ENCODE results near the gene AAK1.
"Not testable (repeated sequence)": the region's sequence is repeated elsewhere in the genome, so short reads cannot be mapped to it uniquely, and the experiment has no call there.

The AAK1 gene

DNA sequence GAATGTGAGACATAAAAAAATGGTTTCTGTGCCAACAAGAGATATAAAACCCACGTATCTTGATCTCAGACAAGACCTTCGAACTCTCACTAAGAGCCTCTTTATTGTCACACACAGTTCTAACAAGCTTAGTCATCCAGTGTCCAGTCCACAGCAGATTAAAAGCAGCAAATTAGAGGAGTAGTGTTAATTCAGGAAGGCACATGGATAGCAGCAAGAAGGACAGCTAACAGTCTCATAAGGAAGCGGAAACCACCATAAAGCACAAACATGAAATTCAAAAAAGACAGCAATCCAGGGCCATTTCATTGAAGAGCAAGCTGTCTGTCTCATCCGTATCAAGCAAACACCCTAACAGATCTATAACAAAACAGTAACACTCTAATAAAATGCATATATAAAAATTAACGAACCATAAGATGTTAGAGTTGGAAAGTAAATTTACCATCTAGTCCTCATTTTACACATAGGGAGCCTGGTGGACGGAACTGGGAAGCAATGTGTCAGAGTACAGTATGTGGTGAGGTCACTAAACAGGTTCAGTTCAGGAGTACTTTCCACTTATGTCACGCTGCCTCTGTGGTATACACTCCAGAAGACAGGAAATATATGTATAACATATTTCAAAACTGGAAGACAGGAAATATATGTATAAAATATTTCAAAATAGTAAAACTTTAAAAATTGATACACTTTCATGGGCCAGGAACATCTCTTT, 18.3 kb downstream of the AAK1 start:
- no peak for DNase-seq (ENCODE audit: low read depth in 2 of 2)

GRCh38 chr2:69624611-69625010, 18.9 kb downstream of the AAK1 start:
- no peak for DNase-seq (ENCODE audit: low read depth in 2 of 2)

DNA sequence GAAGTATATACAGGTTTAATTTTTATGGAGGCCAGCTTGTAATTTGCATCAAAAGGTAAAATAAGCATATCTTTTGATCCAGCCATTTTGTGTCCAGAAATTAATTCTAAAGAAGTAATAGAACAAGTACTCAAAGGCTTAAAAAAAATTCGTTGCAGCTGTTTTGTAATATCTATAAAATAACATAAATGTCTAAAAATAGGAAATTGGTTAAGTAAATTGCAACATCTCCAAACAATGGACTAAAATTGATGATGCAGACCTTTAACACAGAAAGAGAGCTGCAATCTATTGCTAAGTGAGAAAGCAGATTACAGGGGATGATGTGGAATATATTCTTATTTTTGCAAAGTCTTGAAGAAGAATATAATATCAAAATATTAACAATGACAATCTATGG, 19.4 kb downstream of the AAK1 start:
- no peak for DNase-seq (ENCODE audit: low read depth in 2 of 2)

DNA sequence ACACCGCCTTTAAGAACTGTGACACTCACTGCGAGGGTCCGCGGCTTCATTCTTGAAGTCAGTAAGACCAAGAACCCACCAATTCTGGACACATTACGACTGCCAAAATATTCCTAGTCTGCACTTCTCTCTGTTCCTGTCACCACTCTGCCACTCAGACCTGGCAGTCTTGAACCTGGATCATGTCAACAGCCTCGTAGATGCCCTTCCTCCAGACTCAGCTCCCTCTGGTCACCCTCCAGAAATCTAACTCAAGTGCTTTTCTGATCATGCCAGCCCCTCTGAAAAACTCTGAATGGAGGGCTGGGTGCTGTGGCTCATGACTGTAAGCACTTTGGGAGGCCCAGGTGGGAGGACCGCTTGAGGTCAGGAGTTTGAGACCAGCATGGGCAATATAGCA, 20.3 kb downstream of the AAK1 start:
- DNase-seq (ENCODE audit: low read depth in 2 of 2) = no peak

DNA sequence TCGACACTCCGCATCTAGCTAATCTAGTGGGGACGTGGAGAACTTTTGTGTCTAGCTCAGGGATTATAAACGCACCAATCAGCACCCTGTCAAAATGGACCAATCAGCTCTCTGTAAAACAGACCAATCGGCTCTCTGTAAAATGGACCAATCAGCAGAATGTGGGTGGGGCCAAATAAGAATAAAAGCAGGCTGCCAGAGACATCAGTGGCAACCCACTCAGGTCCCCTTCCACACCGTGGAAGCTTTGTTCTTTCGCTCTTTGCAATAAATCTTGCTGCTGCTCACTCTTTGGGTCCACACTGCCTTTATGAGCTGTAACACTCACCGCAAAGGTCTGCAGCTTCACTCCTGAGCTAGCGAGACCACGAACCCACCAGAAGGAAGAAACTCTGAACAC, 20.7 kb downstream of the AAK1 start:
- not testable (repeated sequence) for DNase-seq (ENCODE audit: low read depth in 2 of 2)

- not testable (repeated sequence) for DNase-seq (ENCODE audit: low read depth in 2 of 2)
These were observed 21.5 kb downstream of the AAK1 start for GRCh38 chr2:69622017-69622540.

DNA sequence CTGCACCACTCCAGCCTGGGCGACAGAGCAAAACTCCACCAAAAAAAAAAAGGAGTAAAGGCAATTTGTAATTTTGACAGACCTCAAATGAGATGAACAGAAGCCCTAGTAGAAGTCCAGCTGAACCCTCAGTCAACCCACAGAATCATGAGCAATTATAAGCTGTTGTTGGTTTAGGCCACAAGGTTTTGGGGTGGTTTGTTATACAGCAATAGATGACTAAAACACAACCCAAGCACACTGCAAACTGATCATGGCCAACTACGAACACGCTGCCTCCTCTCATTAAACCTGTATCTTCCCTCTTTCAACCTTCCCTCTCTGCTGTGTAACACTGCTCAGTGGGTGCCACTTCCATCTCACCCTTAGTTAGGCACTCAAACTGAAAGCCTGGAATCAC, 22.1 kb downstream of the AAK1 start:
- no peak for DNase-seq (ENCODE audit: low read depth in 2 of 2)

- DNase-seq (ENCODE audit: low read depth in 2 of 2) = no peak
These were observed 22.7 kb downstream of the AAK1 start for GRCh38 chr2:69620870-69621269.

DNA sequence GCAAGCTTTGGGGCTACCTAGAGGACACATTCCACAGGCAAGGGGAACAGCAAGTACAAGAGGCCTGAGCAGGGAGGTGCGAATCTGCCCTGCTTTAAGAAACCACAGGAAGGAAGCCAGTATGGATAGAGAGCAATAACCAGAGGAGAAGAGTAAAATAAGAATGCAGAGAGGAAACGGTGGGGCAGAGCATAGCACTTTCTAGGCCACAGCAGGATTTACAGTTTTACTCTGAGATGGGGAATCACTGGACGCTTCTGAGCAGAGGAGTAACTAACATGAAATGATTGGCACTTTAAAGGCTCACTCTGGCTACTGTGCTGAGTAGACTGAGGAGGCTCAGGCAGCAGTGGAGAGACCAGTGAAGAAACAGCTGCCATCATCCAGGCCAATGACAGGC, 23.8 kb downstream of the AAK1 start:
- DNase-seq (ENCODE audit: low read depth in 2 of 2) = no peak

- no peak for DNase-seq (ENCODE audit: low read depth in 2 of 2)
These were observed 25.2 kb downstream of the AAK1 start for GRCh38 chr2:69618362-69618761.

DNA sequence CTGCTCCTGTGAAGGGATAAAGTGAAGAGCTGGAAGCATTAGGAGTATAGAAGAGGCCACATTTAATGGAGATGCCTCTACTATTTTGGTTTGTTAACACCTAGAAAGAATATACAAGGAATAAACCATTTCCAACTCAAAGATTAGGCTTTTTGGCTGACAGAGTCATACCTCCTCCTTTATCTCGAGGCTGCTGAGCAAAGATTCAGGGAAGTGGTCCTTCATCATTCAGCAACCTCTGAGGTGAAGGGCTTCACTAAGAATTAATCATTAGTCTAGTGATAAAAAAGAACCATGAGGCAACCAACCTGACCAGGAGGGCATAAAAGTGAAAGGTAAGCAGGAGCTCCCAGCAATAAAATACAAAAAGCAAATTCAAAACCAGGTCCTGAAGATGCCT, 25.8 kb downstream of the AAK1 start:
- no peak for DNase-seq (ENCODE audit: low read depth in 2 of 2)

GRCh38 chr2:69616755-69617154, 26.8 kb downstream of the AAK1 start:
- DNase-seq (ENCODE audit: low read depth in 2 of 2) = no peak

DNA sequence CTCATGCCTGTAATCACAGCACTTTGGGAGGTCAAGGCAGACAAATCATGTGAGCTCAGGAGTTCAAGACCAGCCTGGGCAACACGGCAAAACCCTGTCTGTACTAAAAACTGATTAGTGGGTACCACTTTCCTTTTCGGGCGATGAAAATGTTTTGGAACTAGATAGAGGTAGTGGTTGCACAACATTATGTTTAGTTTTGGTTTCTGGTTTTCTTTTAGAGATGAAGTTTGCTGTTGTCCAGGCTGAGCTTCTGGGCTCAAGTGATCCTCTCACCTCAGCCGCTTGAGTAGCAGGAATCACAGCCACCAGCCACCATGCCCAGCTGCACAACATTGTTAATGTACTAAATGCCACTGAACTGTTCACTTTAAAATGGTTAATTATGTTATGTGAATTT, 27.6 kb downstream of the AAK1 start:
- no peak for DNase-seq (ENCODE audit: low read depth in 2 of 2)

- DNase-seq (ENCODE audit: low read depth in 2 of 2) = no peak
These were observed 28.4 kb downstream of the AAK1 start for GRCh38 chr2:69615078-69615625.

GRCh38 chr2:69612707-69613106, 30.8 kb downstream of the AAK1 start:
- DNase-seq (ENCODE audit: low read depth in 2 of 2) = no peak

DNA sequence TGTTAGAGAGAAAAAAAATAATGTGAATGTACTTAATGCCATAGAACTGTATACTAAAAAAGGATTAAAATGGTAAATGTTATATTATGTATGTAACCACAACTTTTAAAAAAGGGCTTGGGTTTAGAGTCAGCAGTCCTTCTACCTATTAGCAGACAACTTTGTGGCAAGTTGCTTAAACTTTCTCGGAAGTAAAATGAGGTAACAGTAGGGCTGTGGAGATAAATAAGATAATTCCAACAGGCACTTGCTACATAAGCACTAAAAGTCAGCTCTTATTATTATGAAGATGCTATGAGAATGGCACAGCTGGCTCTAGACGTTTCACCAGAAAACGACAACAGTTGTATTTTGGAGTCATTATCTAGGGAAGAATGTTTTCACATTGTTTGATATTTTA, 31.3 kb downstream of the AAK1 start:
- no peak for DNase-seq (ENCODE audit: low read depth in 2 of 2)

DNA sequence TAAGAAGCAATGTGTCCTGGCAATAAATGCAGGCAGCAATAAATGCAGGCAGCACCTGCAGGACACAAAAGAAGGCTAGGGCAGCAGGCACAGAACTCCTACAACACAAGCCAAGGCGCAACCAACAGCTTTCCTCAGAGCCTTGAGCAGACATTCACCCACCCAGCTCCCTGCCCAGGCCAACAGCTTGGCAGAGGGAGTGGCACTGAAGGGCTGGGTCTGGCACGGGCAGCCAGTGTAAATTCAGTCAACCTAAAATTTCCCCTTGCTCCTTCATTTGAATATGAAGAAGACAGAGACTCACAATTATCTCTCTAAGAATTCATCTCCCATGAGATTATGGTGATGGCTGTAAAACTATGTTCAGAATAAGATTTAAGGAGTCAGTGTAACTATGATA, 35.4 kb downstream of the AAK1 start:
- DNase-seq (ENCODE audit: low read depth in 2 of 2) = no peak

DNA sequence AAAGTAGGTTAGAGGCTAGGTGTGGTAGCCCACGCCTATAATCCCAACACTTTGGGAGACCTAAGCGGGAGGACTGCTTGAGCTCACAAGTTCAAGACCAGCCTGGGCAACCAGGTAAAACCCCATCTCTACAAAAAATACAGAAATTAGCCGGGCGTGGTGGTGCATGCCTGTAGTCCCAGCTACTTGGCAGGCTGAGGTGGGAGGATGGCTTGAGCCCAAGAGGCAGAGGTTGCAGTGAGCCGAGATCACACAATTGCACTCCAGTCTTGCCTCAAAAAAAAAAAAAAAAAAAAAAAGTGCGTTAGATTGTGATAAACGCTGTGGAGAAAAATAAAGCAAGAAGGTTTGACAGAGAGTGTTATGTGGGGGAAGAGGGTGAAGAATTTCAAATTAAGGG, 36.8 kb downstream of the AAK1 start:
- not testable (repeated sequence) for DNase-seq (ENCODE audit: low read depth in 2 of 2)

GRCh38 chr2:69605284-69605683, 38.3 kb downstream of the AAK1 start:
- DNase-seq (ENCODE audit: low read depth in 2 of 2) = no peak

GRCh38 chr2:69604836-69605235, 38.7 kb downstream of the AAK1 start:
- no peak for DNase-seq (ENCODE audit: low read depth in 2 of 2)

DNA sequence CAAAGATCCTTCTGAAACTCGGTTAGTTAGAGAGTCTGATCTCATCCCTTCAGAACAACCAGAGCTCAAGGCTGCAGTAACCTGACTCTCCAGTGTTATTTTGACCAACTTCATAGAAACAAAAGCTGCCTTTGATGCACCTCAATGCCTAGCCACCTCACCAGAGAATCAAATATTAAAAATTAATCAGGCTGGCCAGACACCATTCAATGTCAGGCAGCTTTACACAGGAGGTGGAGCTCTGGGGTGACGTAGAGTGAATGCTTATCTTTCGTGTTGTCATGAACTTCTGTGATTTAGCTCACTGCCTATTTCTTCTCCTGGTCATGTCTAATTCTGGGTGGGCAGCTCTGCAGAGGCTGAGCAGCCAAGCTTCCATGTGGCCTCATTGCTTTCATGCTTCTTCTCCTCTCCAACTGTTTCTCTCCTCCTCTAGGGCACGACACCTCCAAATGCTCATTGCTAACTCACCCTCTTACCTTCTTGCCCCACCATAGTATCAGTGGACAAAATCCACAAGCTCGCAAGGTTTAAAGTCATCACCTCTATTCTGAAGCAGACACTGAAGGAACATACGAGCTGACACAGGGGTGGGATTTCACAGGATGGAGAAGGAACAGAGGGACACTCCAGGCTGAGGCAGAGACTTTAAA, 39.4 kb downstream of the AAK1 start:
- DNase-seq (ENCODE audit: low read depth in 2 of 2) = no peak

DNA sequence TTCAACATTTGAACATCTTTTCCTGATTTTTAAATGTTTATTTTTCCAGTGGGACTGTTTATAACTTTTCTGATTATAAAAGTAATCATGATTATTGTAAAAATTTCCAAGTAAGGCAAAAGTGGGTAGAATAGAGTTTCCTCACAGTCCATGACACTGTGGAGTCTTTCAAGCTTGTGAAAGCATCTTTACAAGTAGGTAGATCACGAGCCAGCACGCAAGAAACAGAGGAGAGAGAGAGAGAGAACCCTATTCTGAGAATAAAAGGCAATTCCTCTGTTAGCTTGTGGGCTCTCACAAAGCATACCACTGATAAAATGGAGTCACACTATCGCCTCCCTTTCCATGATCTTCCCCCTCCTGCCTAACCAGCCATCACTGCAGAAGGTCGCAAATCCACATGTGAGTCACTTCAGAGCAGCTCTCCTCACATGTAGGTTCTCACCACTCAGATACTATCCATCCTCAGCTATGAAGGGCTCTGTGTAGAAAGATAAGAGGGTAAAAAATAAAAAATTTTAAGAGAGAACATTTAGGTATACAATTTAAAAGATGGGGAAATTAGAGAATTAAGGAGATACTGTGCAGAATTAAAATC, 40.3 kb downstream of the AAK1 start:
- no peak for DNase-seq (ENCODE audit: low read depth in 2 of 2)

DNA sequence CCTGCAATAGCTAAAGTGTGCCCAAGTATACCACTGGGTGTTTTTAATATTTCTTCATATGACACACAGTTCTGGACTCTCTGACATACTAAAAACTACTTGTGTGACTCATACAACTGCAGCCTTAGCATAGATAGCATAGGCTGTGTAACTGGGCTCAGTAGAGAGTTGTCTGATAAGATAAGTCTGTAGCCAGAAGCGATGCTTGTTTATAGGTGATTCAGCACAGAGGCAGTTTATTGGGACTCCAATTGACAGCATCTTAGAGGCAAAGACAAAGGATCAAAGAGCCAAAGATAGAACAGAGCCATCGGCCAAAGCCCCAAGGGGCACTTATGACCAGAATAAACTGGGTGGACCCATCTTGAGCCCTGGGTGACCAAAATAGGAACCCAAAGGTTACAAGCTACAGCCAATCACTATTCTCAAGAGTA, 42.3 kb downstream of the AAK1 start:
- peak; percentile 48 to 55 for DNase-seq (ENCODE audit: low read depth in 2 of 2)

Measured in fibroblast of skin of left quadriceps (primary cell).